Osteocyte (in vitro differentiated cells): ENCODE results near the gene UGT8. TPM values are rescaled to one million over a fixed set of nuclear protein-coding genes. Genes with fewer than 3 reads are reported as not detected.
A peak's percentile ranks its signal among the peaks of the same experiment; 100 is the strongest.

Experiments
- DNase-seq: peaks from one replicate; pipeline ENCODE4 v3.0.0; 2021; ENCODE audit warnings: mixed read lengths; ENCODE audit not compliant: unreplicated experiment; ENCODE audit errors: extremely low spot score
- H3K27ac Mint-ChIP-seq: one replicate; pipeline ENCODE4 v1.8.0; 2021; ENCODE audit warnings: mild to moderate bottlenecking, mixed read lengths; ENCODE audit not compliant: unreplicated experiment
- H3K27me3 Mint-ChIP-seq: one replicate; pipeline ENCODE4 v1.8.0; 2021; ENCODE audit warnings: mixed read lengths; ENCODE audit not compliant: unreplicated experiment
- H3K36me3 Mint-ChIP-seq: one replicate; pipeline ENCODE4 v1.8.0; 2021; ENCODE audit warnings: mixed read lengths; ENCODE audit not compliant: unreplicated experiment
- H3K4me1 Mint-ChIP-seq: one replicate; pipeline ENCODE4 v1.8.0; 2021; ENCODE audit warnings: mixed read lengths; ENCODE audit not compliant: unreplicated experiment
- H3K4me3 Mint-ChIP-seq: one replicate; pipeline ENCODE4 v1.8.0; 2021; ENCODE audit warnings: mild to moderate bottlenecking, moderate library complexity, mixed read lengths; ENCODE audit not compliant: unreplicated experiment
- H3K9me3 Mint-ChIP-seq: one replicate; pipeline ENCODE4 v1.8.0; 2021; ENCODE audit warnings: mixed read lengths; ENCODE audit not compliant: unreplicated experiment
- total RNA-seq: library from RNA; stranded (reverse); gene quantifications from 2 replicates; pipeline ENCODE4 v1.2.1, GENCODE V29; 2021
- TF ChIP-seq, protein P1 (sequence below): fragments of 200-600 bp; sonication (generic); IDR thresholded peaks from 2 replicates; pipeline ENCODE4 v1.5.0; 2021; ENCODE audit warnings: antibody characterized with exemption, mild to moderate bottlenecking, moderate library complexity

UGT8 gene
- total RNA-seq, 1 donor from 2014 or later, result not detected

DNA sequence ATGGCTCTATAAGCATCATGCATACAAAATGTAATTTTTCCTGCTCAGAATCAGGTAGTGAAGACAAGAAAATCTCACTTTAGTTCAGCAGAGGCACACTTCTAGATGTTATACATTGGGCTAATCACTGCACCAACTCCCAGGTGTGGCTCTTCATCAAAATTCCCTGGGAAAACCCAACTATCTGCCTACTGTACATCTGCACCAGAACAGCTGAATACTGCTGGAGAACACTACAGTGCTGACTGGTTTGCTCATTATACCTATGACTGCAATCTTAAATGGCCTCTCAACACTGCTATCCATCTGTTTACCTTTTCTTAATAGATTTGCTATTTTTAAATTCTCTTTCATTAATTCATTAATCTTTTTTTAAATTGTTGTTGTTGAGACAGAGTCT is 92.0 kb downstream of the UGT8 start:
- TF ChIP-seq, protein P1, sequence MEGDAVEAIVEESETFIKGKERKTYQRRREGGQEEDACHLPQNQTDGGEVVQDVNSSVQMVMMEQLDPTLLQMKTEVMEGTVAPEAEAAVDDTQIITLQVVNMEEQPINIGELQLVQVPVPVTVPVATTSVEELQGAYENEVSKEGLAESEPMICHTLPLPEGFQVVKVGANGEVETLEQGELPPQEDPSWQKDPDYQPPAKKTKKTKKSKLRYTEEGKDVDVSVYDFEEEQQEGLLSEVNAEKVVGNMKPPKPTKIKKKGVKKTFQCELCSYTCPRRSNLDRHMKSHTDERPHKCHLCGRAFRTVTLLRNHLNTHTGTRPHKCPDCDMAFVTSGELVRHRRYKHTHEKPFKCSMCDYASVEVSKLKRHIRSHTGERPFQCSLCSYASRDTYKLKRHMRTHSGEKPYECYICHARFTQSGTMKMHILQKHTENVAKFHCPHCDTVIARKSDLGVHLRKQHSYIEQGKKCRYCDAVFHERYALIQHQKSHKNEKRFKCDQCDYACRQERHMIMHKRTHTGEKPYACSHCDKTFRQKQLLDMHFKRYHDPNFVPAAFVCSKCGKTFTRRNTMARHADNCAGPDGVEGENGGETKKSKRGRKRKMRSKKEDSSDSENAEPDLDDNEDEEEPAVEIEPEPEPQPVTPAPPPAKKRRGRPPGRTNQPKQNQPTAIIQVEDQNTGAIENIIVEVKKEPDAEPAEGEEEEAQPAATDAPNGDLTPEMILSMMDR, result no peak
- Mint-ChIP-seq H3K4me3 (no peak overlapping the region), H3K9me3 (no peaks in the 10 kb centered on the region), H3K36me3 (no peaks in the 10 kb centered on the region), H3K4me1 (peaks cover 4% of the 10 kb centered on the region), H3K27ac (no peak overlapping the region), H3K27me3 (peaks cover 38% of the 10 kb centered on the region)
- no peak for DNase-seq

DNA sequence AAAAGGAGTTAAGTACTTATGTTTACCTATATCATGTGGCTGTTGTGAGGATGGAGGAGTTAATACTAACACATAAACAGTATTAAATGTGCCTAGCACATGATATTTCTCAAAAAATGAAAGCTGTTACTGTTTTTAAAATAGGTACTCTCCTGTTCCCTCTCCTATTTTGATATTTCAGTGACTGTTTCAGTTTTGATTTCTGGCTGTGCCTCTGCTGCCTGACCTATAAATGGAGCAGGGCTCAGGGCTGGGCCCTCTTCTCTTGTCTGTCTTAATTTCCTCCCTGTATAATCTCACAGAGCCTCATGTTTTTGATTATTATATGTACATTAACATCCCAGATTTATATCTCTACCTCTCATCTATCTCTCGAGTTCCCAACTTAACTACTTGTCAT is 93.3 kb downstream of the UGT8 start:
- Mint-ChIP-seq H3K36me3 (no peaks in the 10 kb centered on the region), H3K4me3 (no peak overlapping the region), H3K27me3 (peaks cover 31% of the 10 kb centered on the region)

DNA sequence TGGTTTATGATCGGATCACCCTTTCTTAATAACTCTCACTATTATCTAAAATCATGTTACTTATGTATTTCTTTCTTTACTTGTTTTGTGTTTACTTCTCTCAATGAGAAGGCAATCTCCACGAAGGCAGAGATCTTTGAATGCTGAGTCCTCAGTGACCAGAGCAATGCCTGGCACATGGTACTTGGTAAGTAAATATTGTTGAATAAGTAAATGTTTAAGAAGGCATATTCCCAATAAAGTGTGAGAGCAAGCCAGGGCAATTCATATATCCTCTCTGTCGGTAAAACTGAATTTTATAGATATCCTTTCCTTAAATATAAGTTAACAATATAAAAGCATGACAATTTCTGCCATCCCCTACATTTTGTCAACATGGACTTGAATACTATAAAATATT is 94.4 kb downstream of the UGT8 start:
- no peak for DNase-seq
- H3K9me3 Mint-ChIP-seq, result no peaks in the 10 kb centered on the region
- TF ChIP-seq, protein P1, result no peak
- no peak overlapping the region for H3K27ac Mint-ChIP-seq
- peaks cover 4% of the 10 kb centered on the region for H3K4me1 Mint-ChIP-seq
- peaks cover 21% of the 10 kb centered on the region for H3K27me3 Mint-ChIP-seq
- H3K36me3 Mint-ChIP-seq, result no peaks in the 10 kb centered on the region
- no peak overlapping the region for H3K4me3 Mint-ChIP-seq

More for the DNA sequence above, 93.3 kb downstream of the UGT8 start:
- H3K27ac Mint-ChIP-seq, result no peak overlapping the region
- DNase-seq, result no peak
- no peaks in the 10 kb centered on the region for H3K9me3 Mint-ChIP-seq
- peaks cover 4% of the 10 kb centered on the region for H3K4me1 Mint-ChIP-seq
- TF ChIP-seq, protein P1, result no peak

DNA sequence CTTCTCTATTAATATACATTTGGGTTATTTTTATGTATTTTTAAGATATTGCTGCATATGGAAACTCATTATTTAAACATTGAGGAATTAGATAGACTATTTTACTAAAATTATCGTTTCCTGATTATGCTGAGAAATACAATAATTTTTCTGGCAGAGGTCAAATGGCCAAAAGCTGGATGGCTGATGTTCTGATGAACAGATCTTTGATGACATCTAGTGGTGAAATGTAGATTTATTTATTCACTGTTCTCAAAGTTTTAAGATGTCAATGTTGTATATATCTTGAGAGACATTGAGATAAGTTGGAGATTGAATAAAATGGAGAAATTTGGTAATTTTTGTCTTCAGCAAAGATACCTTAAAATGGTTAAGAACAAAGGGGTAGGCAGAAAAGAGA is 96.2 kb downstream of the UGT8 start:
- no peaks in the 10 kb centered on the region for H3K9me3 Mint-ChIP-seq
- no peak for DNase-seq
- H3K36me3 Mint-ChIP-seq, result no peaks in the 10 kb centered on the region
- peaks cover 8% of the 10 kb centered on the region for H3K27me3 Mint-ChIP-seq
- H3K4me3 Mint-ChIP-seq, result no peak overlapping the region
- TF ChIP-seq, protein P1, result peak; percentile 67
- no peak overlapping the region for H3K27ac Mint-ChIP-seq
- H3K4me1 Mint-ChIP-seq, result peaks cover 4% of the 10 kb centered on the region

DNA sequence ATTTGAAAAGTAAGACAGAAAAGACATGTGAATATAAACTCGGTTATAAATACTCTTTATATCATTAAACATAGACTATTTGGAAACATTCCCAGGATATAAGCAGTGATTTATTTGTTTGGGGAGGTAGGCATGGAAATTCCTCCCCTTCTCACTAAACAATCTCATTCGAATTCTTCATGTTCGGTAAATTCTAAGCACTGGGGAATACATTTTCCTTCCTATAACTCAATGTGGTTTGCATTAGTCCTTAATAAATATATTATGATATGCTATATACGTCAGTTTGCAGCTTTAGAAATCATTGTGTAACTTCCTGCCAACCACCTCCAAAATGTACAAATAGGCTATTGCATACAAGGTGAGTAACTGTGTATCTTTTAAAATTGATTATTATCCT is 99.6 kb downstream of the UGT8 start:
- no peak for DNase-seq
- Mint-ChIP-seq H3K4me1 (no peaks in the 10 kb centered on the region), H3K4me3 (no peak overlapping the region), H3K36me3 (no peaks in the 10 kb centered on the region), H3K9me3 (no peaks in the 10 kb centered on the region), H3K27me3 (peaks cover 14% of the 10 kb centered on the region), H3K27ac (no peak overlapping the region)
- TF ChIP-seq, protein P1, result no peak
